ENCODE results near the gene MAP2K4. TPM values are rescaled to one million over a fixed set of nuclear protein-coding genes. Genes with fewer than 3 reads are reported as not detected.

The MAP2K4 gene
- total and polyA plus RNA-seq, 2 experiments from 2014 or later = 24.5 to 34.5 TPM

- 0 out of 2 replicates have a peak, but pooled peaks cover 11% of the 10 kb centered on the region for H3K36me3 ChIP-seq (ENCODE audit: low read depth)
- H2AFZ ChIP-seq = no peak overlapping the region
- H3K4me1 ChIP-seq (ENCODE audit: insufficient read depth) = no peaks in the 10 kb centered on the region
- peaks cover 3% of the 10 kb centered on the region; the same call in 1 of the 2 replicates for H4K20me1 ChIP-seq (ENCODE audit: insufficient read depth)
- DNase-seq = no peak
- peaks cover 17% of the 10 kb centered on the region; the same call in 1 of the 2 replicates for H3K79me2 ChIP-seq (ENCODE audit: insufficient read depth)
- no peaks in the 10 kb centered on the region for H3K9me3 ChIP-seq (ENCODE audit: low read depth)
- no peaks in the 10 kb centered on the region for H3F3A ChIP-seq (ENCODE audit: insufficient read depth)
- no peaks in the 10 kb centered on the region for H3K27me3 ChIP-seq (replicated peaks; ENCODE audit: insufficient read depth)
- no peak for TF ChIP-seq EZH2phosphoT487 (IDR thresholded peaks at IDR 0.05; ENCODE audit: insufficient read depth, low read depth)
- TF ChIP-seq EZH2 (IDR thresholded peaks at IDR 0.05; ENCODE audit: insufficient read depth, poor library complexity, severe bottlenecking) = no peak
- no peak overlapping the region for H3K27ac ChIP-seq
- in situ Hi-C loops (cut with MboI) = no loop called here
- 97% methylated on average over 3 of the region's 3 CpGs for WGBS, 2 experiments (ENCODE audit: low coverage in 1 of 2, low lambda C conversion rate in 2 of 2, missing lambda C conversion rate in 2 of 2)
- H3K9me2 ChIP-seq (ENCODE audit: insufficient read depth) = no peaks in the 10 kb centered on the region
- no peak overlapping the region for H3K4me3 ChIP-seq
- H3K4me2 ChIP-seq (ENCODE audit: unreplicated experiment) = no peak overlapping the region
- H3K9ac ChIP-seq = no peak overlapping the region
Observed at GRCh38 chr17:12097326-12097725, 76.6 kb downstream of the MAP2K4 start.

GRCh38 chr17:12098568-12098967 is 77.9 kb downstream of the MAP2K4 start:
- TF ChIP-seq EZH2 (IDR thresholded peaks at IDR 0.05; ENCODE audit: insufficient read depth, poor library complexity, severe bottlenecking) (no peak), EZH2phosphoT487 (IDR thresholded peaks at IDR 0.05; ENCODE audit: insufficient read depth, low read depth) (no peak)
- in situ Hi-C loops (cut with MboI) = no loop called here

DNA sequence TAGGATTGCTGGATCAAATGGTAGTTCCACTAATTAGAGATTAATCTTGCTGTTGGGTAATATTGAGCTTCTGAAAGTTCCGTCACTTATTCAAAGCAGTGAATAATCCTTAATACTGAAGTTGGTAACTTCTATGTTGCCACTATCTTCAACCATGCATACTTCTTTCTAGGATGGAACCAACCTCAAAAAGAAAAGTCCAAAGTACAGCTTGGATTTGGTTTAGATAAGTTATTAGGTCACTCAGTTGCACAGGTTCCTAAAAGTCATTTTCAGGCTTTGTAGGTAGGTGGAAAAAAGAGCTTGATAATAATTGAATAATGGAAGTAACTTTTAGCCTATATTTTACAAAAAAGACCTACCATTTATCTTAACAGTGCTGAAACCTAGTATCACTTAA is 78.7 kb downstream of the MAP2K4 start:
- Histone ChIP-seq H3K9ac (no peak overlapping the region), H3K36me3 (ENCODE audit: low read depth) (peaks cover 11% of the 10 kb centered on the region; the same call in 1 of the 2 replicates)

More at GRCh38 chr17:12098568-12098967, 77.9 kb downstream of the MAP2K4 start:
- no peaks in the 10 kb centered on the region for H3K9me2 ChIP-seq (ENCODE audit: insufficient read depth)
- no peak overlapping the region for H3K27ac ChIP-seq
- H3K9ac ChIP-seq = no peak overlapping the region
- H3K4me3 ChIP-seq = no peak overlapping the region
- H3K4me1 ChIP-seq (ENCODE audit: insufficient read depth) = no peaks in the 10 kb centered on the region
- no peaks in the 10 kb centered on the region for H3K9me3 ChIP-seq (ENCODE audit: low read depth)
- no peaks in the 10 kb centered on the region for H3F3A ChIP-seq (ENCODE audit: insufficient read depth)
- DNase-seq = no peak
- H2AFZ ChIP-seq = no peak overlapping the region
- 0 out of 2 replicates have a peak, but pooled peaks cover 11% of the 10 kb centered on the region for H3K36me3 ChIP-seq (ENCODE audit: low read depth)
- peaks cover 11% of the 10 kb centered on the region; the same call in 1 of the 2 replicates for H3K79me2 ChIP-seq (ENCODE audit: insufficient read depth)
- H4K20me1 ChIP-seq (ENCODE audit: insufficient read depth) = peaks cover 3% of the 10 kb centered on the region; the same call in 1 of the 2 replicates
- H3K4me2 ChIP-seq (ENCODE audit: unreplicated experiment) = no peak overlapping the region
- no peaks in the 10 kb centered on the region for H3K27me3 ChIP-seq (replicated peaks; ENCODE audit: insufficient read depth)

DNA sequence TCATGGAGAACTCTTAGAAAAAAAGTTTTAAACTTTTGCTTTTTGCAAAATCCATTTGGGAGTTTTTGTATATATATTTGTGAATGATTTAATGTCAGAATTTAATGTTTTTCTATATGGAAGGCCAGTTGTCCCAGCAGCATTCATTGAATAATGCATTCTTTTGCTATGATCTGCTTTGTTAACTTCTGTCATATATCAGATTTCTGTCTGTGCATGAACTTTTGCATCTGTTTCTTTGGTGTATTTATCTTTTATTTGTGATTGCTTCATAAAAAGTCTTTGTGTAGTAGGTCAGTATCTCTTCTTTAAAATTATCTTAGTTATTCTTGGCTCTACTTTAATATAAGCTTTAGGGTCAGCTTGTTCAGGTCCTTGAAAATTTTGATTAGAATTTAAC is 84.2 kb downstream of the MAP2K4 start:
- Histone ChIP-seq H3K36me3 (ENCODE audit: low read depth) (no peaks in the 10 kb centered on the region; the same call in 1 of the 2 replicates), H3K9me2 (ENCODE audit: insufficient read depth) (no peaks in the 10 kb centered on the region), H3F3A (ENCODE audit: insufficient read depth) (no peaks in the 10 kb centered on the region), H3K27ac (no peak overlapping the region), H3K4me2 (ENCODE audit: unreplicated experiment) (no peak overlapping the region), H3K4me3 (no peak overlapping the region), H2AFZ (no peak overlapping the region), H3K4me1 (ENCODE audit: insufficient read depth) (peaks cover 22% of the 10 kb centered on the region), H3K79me2 (ENCODE audit: insufficient read depth) (peaks cover 57% of the 10 kb centered on the region), H3K9ac (no peak overlapping the region), H4K20me1 (ENCODE audit: insufficient read depth) (peaks cover 3% of the 10 kb centered on the region; the same call in 1 of the 2 replicates), H3K9me3 (ENCODE audit: low read depth) (no peaks in the 10 kb centered on the region), H3K27me3 (replicated peaks; ENCODE audit: insufficient read depth) (no peaks in the 10 kb centered on the region)
- no peak for DNase-seq
- TF ChIP-seq EZH2phosphoT487 (IDR thresholded peaks at IDR 0.05; ENCODE audit: insufficient read depth, low read depth) (no peak), EZH2 (IDR thresholded peaks at IDR 0.05; ENCODE audit: insufficient read depth, poor library complexity, severe bottlenecking) (no peak)
- in situ Hi-C loops (cut with MboI) = no loop called here

More for the DNA sequence above, 78.7 kb downstream of the MAP2K4 start:
- Histone ChIP-seq H3K4me3 (no peak overlapping the region), H3K4me1 (ENCODE audit: insufficient read depth) (no peaks in the 10 kb centered on the region), H3K27ac (no peak overlapping the region), H3K4me2 (ENCODE audit: unreplicated experiment) (no peak overlapping the region), H4K20me1 (ENCODE audit: insufficient read depth) (peaks cover 3% of the 10 kb centered on the region; the same call in 1 of the 2 replicates), H3K27me3 (replicated peaks; ENCODE audit: insufficient read depth) (no peaks in the 10 kb centered on the region), H3K9me3 (ENCODE audit: low read depth) (no peaks in the 10 kb centered on the region), H3F3A (ENCODE audit: insufficient read depth) (no peaks in the 10 kb centered on the region), H3K9me2 (ENCODE audit: insufficient read depth) (no peaks in the 10 kb centered on the region), H2AFZ (no peak overlapping the region), H3K79me2 (ENCODE audit: insufficient read depth) (peaks cover 17% of the 10 kb centered on the region)
- 86 to 98% methylated on average over 1 of the region's 1 CpG for WGBS, 2 experiments (ENCODE audit: low coverage in 1 of 2, low lambda C conversion rate in 2 of 2, missing lambda C conversion rate in 2 of 2)
- TF ChIP-seq EZH2 (IDR thresholded peaks at IDR 0.05; ENCODE audit: insufficient read depth, poor library complexity, severe bottlenecking) = no peak
- no peak for TF ChIP-seq EZH2phosphoT487 (IDR thresholded peaks at IDR 0.05; ENCODE audit: insufficient read depth, low read depth)
- no peak for DNase-seq
- in situ Hi-C loops (cut with MboI) = no loop called here

DNA sequence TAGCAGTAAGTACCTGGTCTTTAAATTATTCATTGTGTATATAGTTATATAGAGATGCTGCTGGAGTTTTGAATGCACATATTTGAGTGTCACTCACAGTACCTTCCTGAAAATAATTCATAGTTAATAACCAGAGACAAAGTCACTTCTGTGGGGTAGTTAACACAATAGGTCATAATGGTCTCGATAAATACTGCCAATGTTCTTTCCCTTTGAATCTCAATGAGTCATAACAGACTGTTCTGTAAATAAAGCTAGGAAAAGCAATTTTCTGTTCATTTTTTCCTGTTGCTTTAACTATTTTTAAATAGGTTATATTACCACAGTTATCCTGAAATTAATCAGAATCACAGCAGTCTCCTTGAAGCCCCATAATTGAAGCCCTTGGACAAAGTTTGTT is 87.2 kb downstream of the MAP2K4 start:
- Histone ChIP-seq H3K27ac (no peak overlapping the region), H3K4me3 (no peak overlapping the region), H2AFZ (no peak overlapping the region), H3K9me2 (ENCODE audit: insufficient read depth) (no peaks in the 10 kb centered on the region), H3K9me3 (ENCODE audit: low read depth) (no peaks in the 10 kb centered on the region), H3K4me2 (ENCODE audit: unreplicated experiment) (peak overlapping the region; percentile 11), H3K79me2 (ENCODE audit: insufficient read depth) (peaks cover 46% of the 10 kb centered on the region), H3K36me3 (ENCODE audit: low read depth) (peaks cover 5% of the 10 kb centered on the region; the same call in 1 of the 2 replicates), H3F3A (ENCODE audit: insufficient read depth) (no peaks in the 10 kb centered on the region), H4K20me1 (ENCODE audit: insufficient read depth) (no peaks in the 10 kb centered on the region), H3K27me3 (replicated peaks; ENCODE audit: insufficient read depth) (no peaks in the 10 kb centered on the region), H3K9ac (no peak overlapping the region), H3K4me1 (ENCODE audit: insufficient read depth) (peaks cover 22% of the 10 kb centered on the region)
- TF ChIP-seq EZH2 (IDR thresholded peaks at IDR 0.05; ENCODE audit: insufficient read depth, poor library complexity, severe bottlenecking) (no peak), EZH2phosphoT487 (IDR thresholded peaks at IDR 0.05; ENCODE audit: insufficient read depth, low read depth) (no peak)
- in situ Hi-C loops (cut with MboI) = no loop called here
- DNase-seq = peak; percentile 46
- 15 to 25% methylated on average over 1 of the region's 1 CpG for WGBS, 2 experiments (ENCODE audit: low coverage in 1 of 2, low lambda C conversion rate in 2 of 2, missing lambda C conversion rate in 2 of 2)
